OCI-LY3 (cell line): ENCODE measurements around the gene FAM117A.

Experiments
- EZH2phosphoT487 ChIP-seq: fragments of 200-600 bp; shearing (Covaris generic); IDR thresholded peaks from 2 replicates; pipeline ENCODE4 v1.6.1; 2018; ENCODE audit warnings: antibody characterized with exemption, mixed run types, low read depth
- TF ChIP-seq, protein P1 (sequence below): fragments of 200-600, 300-600 bp; sonication (generic); IDR thresholded peaks from 2 replicates; pipeline ENCODE4 v1.5.1; 2014; ENCODE audit warnings: antibody characterized with exemption, low read length, low read depth

DNA sequence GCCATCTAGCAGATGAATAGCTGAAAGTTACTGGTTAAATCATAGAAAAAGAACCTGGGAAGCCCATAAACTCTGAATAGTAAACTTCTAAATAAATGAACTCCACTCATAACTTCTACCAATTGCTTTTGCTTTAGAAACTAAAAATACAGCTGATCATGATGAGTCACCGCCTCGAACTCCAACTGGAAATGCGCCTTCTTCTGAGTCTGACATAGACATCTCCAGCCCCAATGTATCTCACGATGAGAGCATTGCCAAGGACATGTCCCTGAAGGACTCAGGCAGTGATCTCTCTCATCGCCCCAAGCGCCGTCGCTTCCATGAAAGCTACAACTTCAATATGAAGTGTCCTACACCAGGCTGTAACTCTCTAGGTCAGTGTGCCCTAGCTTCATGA, 34.3 kb upstream of the FAM117A start:
- TF ChIP-seq, protein P1, sequence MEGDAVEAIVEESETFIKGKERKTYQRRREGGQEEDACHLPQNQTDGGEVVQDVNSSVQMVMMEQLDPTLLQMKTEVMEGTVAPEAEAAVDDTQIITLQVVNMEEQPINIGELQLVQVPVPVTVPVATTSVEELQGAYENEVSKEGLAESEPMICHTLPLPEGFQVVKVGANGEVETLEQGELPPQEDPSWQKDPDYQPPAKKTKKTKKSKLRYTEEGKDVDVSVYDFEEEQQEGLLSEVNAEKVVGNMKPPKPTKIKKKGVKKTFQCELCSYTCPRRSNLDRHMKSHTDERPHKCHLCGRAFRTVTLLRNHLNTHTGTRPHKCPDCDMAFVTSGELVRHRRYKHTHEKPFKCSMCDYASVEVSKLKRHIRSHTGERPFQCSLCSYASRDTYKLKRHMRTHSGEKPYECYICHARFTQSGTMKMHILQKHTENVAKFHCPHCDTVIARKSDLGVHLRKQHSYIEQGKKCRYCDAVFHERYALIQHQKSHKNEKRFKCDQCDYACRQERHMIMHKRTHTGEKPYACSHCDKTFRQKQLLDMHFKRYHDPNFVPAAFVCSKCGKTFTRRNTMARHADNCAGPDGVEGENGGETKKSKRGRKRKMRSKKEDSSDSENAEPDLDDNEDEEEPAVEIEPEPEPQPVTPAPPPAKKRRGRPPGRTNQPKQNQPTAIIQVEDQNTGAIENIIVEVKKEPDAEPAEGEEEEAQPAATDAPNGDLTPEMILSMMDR = no peak
- no peak for TF ChIP-seq EZH2phosphoT487
